Cardiac muscle cell (in vitro differentiated cells and primary cell): ENCODE results near the gene CELF2. TPM values are rescaled to one million over a fixed set of nuclear protein-coding genes. Genes with fewer than 3 reads are reported as not detected.

Experiments
- DNase-seq, 2 donors: peaks; one replicate each; pipeline versions ENCODE4 v3.0.0 to v3.0.0-alpha.2; 2010 to 2017; ENCODE audit warnings: low read depth in 1 of 2, low spot score in 1 of 2
- H3K27ac ChIP-seq: fragments of 200-600 bp; sonication (generic); 2 replicates; pipeline ENCODE4 v1.5.1; 2016
- H3K27me3 ChIP-seq: fragments of 200-600 bp; sonication (generic); 2 replicates; pipeline ENCODE4 v1.6.0; 2016; ENCODE audit warnings: control low read depth
- H3K36me3 ChIP-seq: fragments of 200-600 bp; sonication (generic); 2 replicates; pipeline ENCODE4 v1.5.1; 2016; ENCODE audit warnings: control low read depth
- H3K4me1 ChIP-seq: fragments of 200-600 bp; sonication (generic); 2 replicates; pipeline ENCODE4 v1.8.1; 2017; ENCODE audit warnings: low read depth, mild to moderate bottlenecking, mixed run types
- H3K4me3 ChIP-seq: fragments of 200-600 bp; sonication (generic); 2 replicates; pipeline ENCODE4 v1.5.1; 2016; ENCODE audit warnings: mild to moderate bottlenecking
- H3K9me3 ChIP-seq: fragments of 200-600 bp; sonication (generic); 2 replicates; pipeline ENCODE4 v1.5.1; 2017; ENCODE audit warnings: low read depth, mild to moderate bottlenecking, control low read depth
- polyA plus RNA-seq: library from polyadenylated mRNA; unstranded; fragments of >200 nt; fragmentation: Nextera tagmentation; extraction: Ambion mirVana; gene quantifications from 2 replicates; pipeline ENCODE4 v1.2.1, GENCODE V29; 2016
- total RNA-seq: library from RNA; depleted of rRNA; stranded (reverse); fragments of >200 nt; gene quantifications from 2 replicates; pipeline ENCODE4 v1.2.3, GENCODE V29; 2016
- TF ChIP-seq, protein P1 (sequence below): IDR thresholded peaks from 2 replicates; pipeline ENCODE4 v1.5.1; 2012; ENCODE audit warnings: low read depth, mild to moderate bottlenecking, low read length

CELF2 gene
- total and polyA plus RNA-seq, 2 experiments from 2014 or later = 66.9 to 82.7 TPM

DNA sequence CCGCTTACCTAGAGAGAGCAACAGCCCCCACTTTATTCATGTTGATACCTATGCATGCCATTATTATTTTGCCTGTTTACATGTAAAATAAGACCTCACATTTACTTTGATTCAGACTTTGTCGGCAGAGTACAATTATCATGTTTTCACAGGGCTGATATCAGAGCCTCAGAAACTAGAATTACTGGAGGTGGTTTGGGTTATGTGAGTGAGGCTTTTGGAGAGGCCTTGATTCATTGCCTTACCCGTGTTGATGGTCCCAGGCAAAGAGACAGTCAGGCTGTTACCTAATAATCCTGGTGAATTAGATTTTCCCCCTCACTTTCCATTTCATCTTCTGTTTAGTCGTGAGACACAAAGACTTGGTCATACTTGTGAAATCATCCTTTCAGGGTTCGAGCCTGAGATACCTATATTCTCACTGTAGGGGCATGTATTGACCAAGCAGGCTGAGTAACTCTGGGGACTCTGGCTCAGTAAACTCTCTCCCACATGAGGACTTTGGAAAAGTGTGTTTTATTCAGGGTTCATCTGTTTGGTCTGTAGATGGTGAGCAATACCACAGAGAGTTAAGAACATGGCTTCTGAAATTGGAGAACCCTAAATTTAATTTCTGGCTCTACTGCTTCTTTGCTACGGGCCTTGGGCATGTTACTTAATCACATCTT lies 150.9 kb downstream of the CELF2 start:
- H3K9me3 ChIP-seq = no peaks in the 10 kb centered on the region
- H3K4me1 ChIP-seq = peaks cover 44% of the 10 kb centered on the region
- no peak overlapping the region for H3K27ac ChIP-seq
- no peak overlapping the region for H3K4me3 ChIP-seq
- no peaks in the 10 kb centered on the region for H3K36me3 ChIP-seq
- no peaks in the 10 kb centered on the region for H3K27me3 ChIP-seq
- TF ChIP-seq, protein P1, sequence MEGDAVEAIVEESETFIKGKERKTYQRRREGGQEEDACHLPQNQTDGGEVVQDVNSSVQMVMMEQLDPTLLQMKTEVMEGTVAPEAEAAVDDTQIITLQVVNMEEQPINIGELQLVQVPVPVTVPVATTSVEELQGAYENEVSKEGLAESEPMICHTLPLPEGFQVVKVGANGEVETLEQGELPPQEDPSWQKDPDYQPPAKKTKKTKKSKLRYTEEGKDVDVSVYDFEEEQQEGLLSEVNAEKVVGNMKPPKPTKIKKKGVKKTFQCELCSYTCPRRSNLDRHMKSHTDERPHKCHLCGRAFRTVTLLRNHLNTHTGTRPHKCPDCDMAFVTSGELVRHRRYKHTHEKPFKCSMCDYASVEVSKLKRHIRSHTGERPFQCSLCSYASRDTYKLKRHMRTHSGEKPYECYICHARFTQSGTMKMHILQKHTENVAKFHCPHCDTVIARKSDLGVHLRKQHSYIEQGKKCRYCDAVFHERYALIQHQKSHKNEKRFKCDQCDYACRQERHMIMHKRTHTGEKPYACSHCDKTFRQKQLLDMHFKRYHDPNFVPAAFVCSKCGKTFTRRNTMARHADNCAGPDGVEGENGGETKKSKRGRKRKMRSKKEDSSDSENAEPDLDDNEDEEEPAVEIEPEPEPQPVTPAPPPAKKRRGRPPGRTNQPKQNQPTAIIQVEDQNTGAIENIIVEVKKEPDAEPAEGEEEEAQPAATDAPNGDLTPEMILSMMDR = no peak
- DNase-seq = no peak

DNA sequence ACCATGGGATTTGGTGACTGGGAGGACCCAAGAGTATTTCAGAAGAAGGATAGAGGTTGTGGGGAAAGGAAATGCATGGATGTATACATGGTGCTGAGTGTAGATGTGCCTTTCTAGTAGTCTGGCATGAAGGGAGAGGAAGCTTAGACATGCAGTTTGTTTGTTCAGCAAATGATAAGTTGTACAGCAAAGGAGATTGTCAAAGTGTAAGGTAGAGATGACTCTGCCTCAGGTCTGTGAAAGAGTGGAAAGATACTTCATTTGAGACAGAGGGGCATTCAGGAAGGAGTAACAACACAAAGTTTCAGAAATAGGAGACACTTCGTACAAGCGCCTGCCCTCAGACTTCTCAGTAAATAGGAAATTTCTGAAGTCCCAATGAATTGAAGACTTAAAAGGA lies 152.3 kb downstream of the CELF2 start:
- Histone ChIP-seq H3K4me1 (peaks cover 44% of the 10 kb centered on the region), H3K4me3 (no peak overlapping the region), H3K36me3 (no peaks in the 10 kb centered on the region), H3K27me3 (no peaks in the 10 kb centered on the region), H3K9me3 (no peaks in the 10 kb centered on the region), H3K27ac (no peak overlapping the region)
- TF ChIP-seq, protein P1 = no peak
- DNase-seq = no peak

DNA sequence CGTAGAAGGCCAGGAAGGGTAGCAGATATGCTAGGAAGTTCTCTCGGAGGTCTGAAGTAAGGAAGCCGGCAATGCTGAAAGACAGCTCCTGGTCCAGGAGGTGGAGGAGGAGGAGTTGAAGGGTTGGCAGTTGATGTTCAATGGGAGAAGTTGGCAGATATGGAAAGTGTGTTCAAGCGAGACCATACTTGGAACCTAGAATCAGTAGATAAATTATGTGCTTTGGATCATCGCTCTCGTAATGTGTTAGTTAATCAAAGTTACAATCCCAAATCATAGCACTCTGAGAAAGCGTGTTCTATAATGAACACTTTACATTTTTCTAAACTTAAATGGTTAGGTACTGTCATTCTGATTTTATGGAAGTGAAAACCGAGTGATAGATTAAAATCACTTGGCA lies 152.9 kb downstream of the CELF2 start:
- Histone ChIP-seq H3K27ac (no peak overlapping the region), H3K4me3 (no peak overlapping the region), H3K36me3 (no peaks in the 10 kb centered on the region), H3K4me1 (peaks cover 49% of the 10 kb centered on the region), H3K27me3 (no peaks in the 10 kb centered on the region), H3K9me3 (no peaks in the 10 kb centered on the region)
- TF ChIP-seq, protein P1 = no peak
- no peak for DNase-seq

DNA sequence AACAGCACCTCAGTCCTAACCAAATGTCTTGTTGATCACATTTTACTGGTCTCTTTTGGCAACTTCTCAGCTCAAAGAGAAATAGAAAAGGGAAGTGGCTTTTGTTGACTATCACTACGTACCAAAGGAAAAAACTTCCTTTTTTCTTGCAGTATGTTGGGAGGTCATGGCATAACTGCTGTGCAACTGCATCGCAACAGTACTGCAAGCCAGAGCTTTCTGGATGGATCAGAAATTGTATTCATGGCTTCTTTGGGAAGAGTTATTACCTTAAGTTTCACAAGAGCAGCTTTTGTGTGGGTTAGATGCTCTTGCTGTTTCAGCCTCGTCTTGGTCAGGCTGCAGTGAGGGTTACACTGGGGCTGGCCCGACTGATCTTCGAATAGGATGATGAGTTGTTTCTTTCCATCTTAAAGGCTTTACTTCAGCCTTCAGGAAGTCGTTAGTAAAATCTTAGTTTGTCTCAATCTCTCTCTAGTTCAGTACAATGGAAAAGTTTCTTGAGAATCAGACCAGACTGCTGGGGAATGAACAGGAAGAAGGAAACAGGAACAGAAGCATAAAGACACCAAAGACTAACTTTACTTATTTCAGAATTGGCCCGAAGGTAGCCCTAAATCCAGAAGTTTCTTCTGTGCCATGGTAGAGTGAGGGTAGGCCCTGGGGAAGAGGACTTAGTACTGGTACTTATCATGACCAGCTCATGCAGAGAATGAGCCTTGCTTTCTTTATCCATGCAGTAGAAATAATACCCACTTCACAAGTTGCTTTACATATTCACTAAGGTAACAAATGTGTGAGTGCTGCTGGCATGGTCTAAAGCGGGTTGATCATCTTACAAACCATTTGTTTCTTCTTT lies 153.6 kb downstream of the CELF2 start:
- Histone ChIP-seq H3K4me1 (peaks cover 55% of the 10 kb centered on the region), H3K9me3 (no peaks in the 10 kb centered on the region), H3K4me3 (no peak overlapping the region), H3K27ac (no peak overlapping the region), H3K27me3 (no peaks in the 10 kb centered on the region), H3K36me3 (no peaks in the 10 kb centered on the region)
- DNase-seq = no peak
- TF ChIP-seq, protein P1 = no peak

DNA sequence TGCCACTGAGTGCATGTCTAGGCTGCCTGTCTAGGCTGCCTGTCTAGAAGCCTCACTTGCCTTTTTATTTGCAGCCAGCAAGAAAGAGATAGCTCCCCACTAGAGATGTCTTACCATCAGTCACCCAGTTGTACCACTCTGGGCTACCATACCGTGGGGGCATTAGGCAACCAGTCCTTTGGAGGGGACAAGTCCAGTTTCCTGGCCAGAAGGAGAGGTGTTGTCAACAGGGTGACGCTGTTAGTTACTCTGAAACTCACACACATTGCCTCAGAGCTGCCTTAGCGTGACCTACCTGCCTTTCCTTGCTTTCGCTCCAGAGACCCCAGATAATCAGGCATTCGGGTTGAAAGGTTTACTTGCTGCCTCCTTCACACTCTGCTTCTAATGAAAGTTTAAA lies 155.4 kb downstream of the CELF2 start:
- Histone ChIP-seq H3K27me3 (no peaks in the 10 kb centered on the region), H3K36me3 (no peaks in the 10 kb centered on the region), H3K9me3 (no peaks in the 10 kb centered on the region), H3K4me3 (no peak overlapping the region), H3K27ac (no peak overlapping the region), H3K4me1 (peaks cover 62% of the 10 kb centered on the region)
- DNase-seq = no peak
- TF ChIP-seq, protein P1 = no peak
